Mesothelial cell of epicardium (in vitro differentiated cells): ENCODE measurements around the gene UBE2D2. TPM values are rescaled to one million over a fixed set of nuclear protein-coding genes. Genes with fewer than 3 reads are reported as not detected.

Source experiments
- DNase-seq, 2 experiments: peaks; one replicate each; pipeline ENCODE4 v3.0.0; 2021; ENCODE audit warnings: low spot score in 2 of 2; ENCODE audit not compliant: unreplicated experiment in 2 of 2
- H3K27ac Mint-ChIP-seq: 2 replicates; pipeline ENCODE4 v1.8.0; 2021; ENCODE audit warnings: mixed read lengths
- H3K27me3 Mint-ChIP-seq: 2 replicates; pipeline ENCODE4 v1.8.0; 2021; ENCODE audit warnings: low read depth, mixed read lengths
- H3K36me3 Mint-ChIP-seq: 2 replicates; pipeline ENCODE4 v1.8.0; 2021; ENCODE audit warnings: mixed read lengths
- H3K4me1 Mint-ChIP-seq: 2 replicates; pipeline ENCODE4 v1.8.0; 2021; ENCODE audit warnings: mixed read lengths
- H3K4me3 Mint-ChIP-seq: 2 replicates; pipeline ENCODE4 v1.8.0; 2021; ENCODE audit warnings: mild to moderate bottlenecking, moderate library complexity, mixed read lengths
- H3K9me3 Mint-ChIP-seq: 2 replicates; pipeline ENCODE4 v1.8.0; 2021; ENCODE audit warnings: mixed read lengths
- CTCF ChIP-seq: fragments of 200-600 bp; sonication (generic); IDR thresholded peaks from one replicate; pipeline ENCODE4 v1.5.0; 2021; ENCODE audit warnings: antibody characterized with exemption; ENCODE audit not compliant: unreplicated experiment
- total RNA-seq: library from RNA; stranded (reverse); gene quantifications from 3 replicates; pipeline ENCODE4 v1.2.1, GENCODE V29; 2021

Gene UBE2D2
- total RNA-seq, 1 donor from 2014 or later = 119 TPM

- Mint-ChIP-seq H3K9me3 (no peaks in the 10 kb centered on the region), H3K36me3 (no peaks in the 10 kb centered on the region), H3K4me1 (peaks cover 38% of the 10 kb centered on the region), H3K4me3 (no peak overlapping the region), H3K27me3 (no peaks in the 10 kb centered on the region), H3K27ac (peak overlapping the region; percentile 53)
- no peak for DNase-seq
- no peak for TF ChIP-seq CTCF
These were observed 106.0 kb downstream of the UBE2D2 start for GRCh38 chr5:139667001-139667729.

GRCh38 chr5:139667730-139668063 lies 106.6 kb downstream of the UBE2D2 start:
- no peaks in the 10 kb centered on the region for H3K36me3 Mint-ChIP-seq
- TF ChIP-seq CTCF = no peak
- no peak overlapping the region for H3K4me3 Mint-ChIP-seq
- H3K4me1 Mint-ChIP-seq = peaks cover 42% of the 10 kb centered on the region
- DNase-seq = no peak
- no peaks in the 10 kb centered on the region for H3K9me3 Mint-ChIP-seq
- H3K27me3 Mint-ChIP-seq = no peaks in the 10 kb centered on the region
- peak overlapping the region; percentile 53 for H3K27ac Mint-ChIP-seq

GRCh38 chr5:139668064-139668880 lies 107.1 kb downstream of the UBE2D2 start:
- DNase-seq = no peak
- H3K9me3 Mint-ChIP-seq = no peaks in the 10 kb centered on the region
- peak overlapping the region; percentile 53 for H3K27ac Mint-ChIP-seq
- H3K27me3 Mint-ChIP-seq = no peaks in the 10 kb centered on the region
- no peak for TF ChIP-seq CTCF
- H3K36me3 Mint-ChIP-seq = no peaks in the 10 kb centered on the region
- peak overlapping the region; percentile 24 for H3K4me3 Mint-ChIP-seq
- H3K4me1 Mint-ChIP-seq = peaks cover 44% of the 10 kb centered on the region

GRCh38 chr5:139668924-139669661 lies 108.0 kb downstream of the UBE2D2 start:
- TF ChIP-seq CTCF = no peak
- Mint-ChIP-seq H3K27me3 (no peaks in the 10 kb centered on the region), H3K36me3 (no peaks in the 10 kb centered on the region), H3K4me3 (no peak overlapping the region), H3K9me3 (no peaks in the 10 kb centered on the region), H3K4me1 (peaks cover 46% of the 10 kb centered on the region), H3K27ac (peak overlapping the region; percentile 64)
- no peak for DNase-seq

- peak overlapping the region; percentile 88 for H3K27ac Mint-ChIP-seq
- H3K9me3 Mint-ChIP-seq = no peaks in the 10 kb centered on the region
- peaks cover 49% of the 10 kb centered on the region for H3K4me1 Mint-ChIP-seq
- no peak for TF ChIP-seq CTCF
- H3K36me3 Mint-ChIP-seq = no peaks in the 10 kb centered on the region
- no peaks in the 10 kb centered on the region for H3K27me3 Mint-ChIP-seq
- no peak for DNase-seq
- H3K4me3 Mint-ChIP-seq = peak overlapping the region; percentile 39
These were observed 108.7 kb downstream of the UBE2D2 start for GRCh38 chr5:139669662-139670368.
